HG03108 (cell line): Measurements from ENCODE around the gene GRID1.

Experiments
- ATAC-seq: cut with Tn5 transposase; IDR thresholded peaks from one replicate; pipeline ENCODE4 v1.9.1; 2021; ENCODE audit warnings: moderate library complexity; ENCODE audit not compliant: unreplicated experiment

The GRID1 gene

GRCh38 chr10:86316274-86316835 is 50.2 kb downstream of the GRID1 start:
- no peak for ATAC-seq

GRCh38 chr10:86315549-86315942 is 51.0 kb downstream of the GRID1 start:
- ATAC-seq, result no peak

- no peak for ATAC-seq
Measured at GRCh38 chr10:86314616-86315548, 51.7 kb downstream of the GRID1 start.

- ATAC-seq, result no peak
Measured at GRCh38 chr10:86313621-86314041, 53.0 kb downstream of the GRID1 start.

- no peak for ATAC-seq
Measured at GRCh38 chr10:86312701-86313270, 53.8 kb downstream of the GRID1 start.

GRCh38 chr10:86311906-86312305 is 54.7 kb downstream of the GRID1 start:
- no peak for ATAC-seq

- ATAC-seq, result no peak
Measured at GRCh38 chr10:86311190-86311589, 55.4 kb downstream of the GRID1 start.

- ATAC-seq, result no peak
Measured at GRCh38 chr10:86310702-86311101, 55.9 kb downstream of the GRID1 start.

GRCh38 chr10:86310291-86310690 is 56.3 kb downstream of the GRID1 start:
- no peak for ATAC-seq

GRCh38 chr10:86308056-86308455 is 58.5 kb downstream of the GRID1 start:
- ATAC-seq, result no peak

GRCh38 chr10:86306628-86307278 is 59.8 kb downstream of the GRID1 start:
- ATAC-seq, result no peak

- no peak for ATAC-seq
Measured at GRCh38 chr10:86305521-86305920, 61.1 kb downstream of the GRID1 start.

GRCh38 chr10:86304436-86304835 is 62.2 kb downstream of the GRID1 start:
- ATAC-seq, result no peak

- no peak for ATAC-seq
Measured at GRCh38 chr10:86303626-86304025, 63.0 kb downstream of the GRID1 start.

- no peak for ATAC-seq
Measured at GRCh38 chr10:86301971-86302370, 64.6 kb downstream of the GRID1 start.

- no peak for ATAC-seq
Measured at GRCh38 chr10:86300931-86301830, 65.4 kb downstream of the GRID1 start.

- ATAC-seq, result no peak
Measured at GRCh38 chr10:86300399-86300925, 66.1 kb downstream of the GRID1 start.

- no peak for ATAC-seq
Measured at GRCh38 chr10:86299562-86299961, 67.0 kb downstream of the GRID1 start.

GRCh38 chr10:86298501-86299001 is 68.0 kb downstream of the GRID1 start:
- ATAC-seq, result no peak

- no peak for ATAC-seq
Measured at GRCh38 chr10:86295791-86296190, 70.8 kb downstream of the GRID1 start.
